ENCODE measurements around the gene NSDHL. TPM values are rescaled to one million over a fixed set of nuclear protein-coding genes. Genes with fewer than 3 reads are reported as not detected.
A peak's percentile ranks its signal among the peaks of the same experiment; 100 is the strongest.

Gene NSDHL
- total RNA-seq, 1 donor from 2014 or later, result 15.2 TPM

- no peak for DNase-seq (ENCODE audit: extremely low spot score in 2 of 2)
- intact Hi-C loops (cut with DNase I), result no loop called here
- TF ChIP-seq POLR2AphosphoS5 (IDR thresholded peaks at IDR 0.05; ENCODE audit: insufficient read depth in 1 of 2, low read depth in 1 of 2) (no peak), POLR2A (IDR thresholded peaks at IDR 0.05) (no peak)
- TF ChIP-seq, protein P1, sequence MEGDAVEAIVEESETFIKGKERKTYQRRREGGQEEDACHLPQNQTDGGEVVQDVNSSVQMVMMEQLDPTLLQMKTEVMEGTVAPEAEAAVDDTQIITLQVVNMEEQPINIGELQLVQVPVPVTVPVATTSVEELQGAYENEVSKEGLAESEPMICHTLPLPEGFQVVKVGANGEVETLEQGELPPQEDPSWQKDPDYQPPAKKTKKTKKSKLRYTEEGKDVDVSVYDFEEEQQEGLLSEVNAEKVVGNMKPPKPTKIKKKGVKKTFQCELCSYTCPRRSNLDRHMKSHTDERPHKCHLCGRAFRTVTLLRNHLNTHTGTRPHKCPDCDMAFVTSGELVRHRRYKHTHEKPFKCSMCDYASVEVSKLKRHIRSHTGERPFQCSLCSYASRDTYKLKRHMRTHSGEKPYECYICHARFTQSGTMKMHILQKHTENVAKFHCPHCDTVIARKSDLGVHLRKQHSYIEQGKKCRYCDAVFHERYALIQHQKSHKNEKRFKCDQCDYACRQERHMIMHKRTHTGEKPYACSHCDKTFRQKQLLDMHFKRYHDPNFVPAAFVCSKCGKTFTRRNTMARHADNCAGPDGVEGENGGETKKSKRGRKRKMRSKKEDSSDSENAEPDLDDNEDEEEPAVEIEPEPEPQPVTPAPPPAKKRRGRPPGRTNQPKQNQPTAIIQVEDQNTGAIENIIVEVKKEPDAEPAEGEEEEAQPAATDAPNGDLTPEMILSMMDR (IDR thresholded peaks at IDR 0.05), result no peak
Observed at GRCh38 chrX:152876931-152877840, 46.3 kb downstream of the NSDHL start.

DNA sequence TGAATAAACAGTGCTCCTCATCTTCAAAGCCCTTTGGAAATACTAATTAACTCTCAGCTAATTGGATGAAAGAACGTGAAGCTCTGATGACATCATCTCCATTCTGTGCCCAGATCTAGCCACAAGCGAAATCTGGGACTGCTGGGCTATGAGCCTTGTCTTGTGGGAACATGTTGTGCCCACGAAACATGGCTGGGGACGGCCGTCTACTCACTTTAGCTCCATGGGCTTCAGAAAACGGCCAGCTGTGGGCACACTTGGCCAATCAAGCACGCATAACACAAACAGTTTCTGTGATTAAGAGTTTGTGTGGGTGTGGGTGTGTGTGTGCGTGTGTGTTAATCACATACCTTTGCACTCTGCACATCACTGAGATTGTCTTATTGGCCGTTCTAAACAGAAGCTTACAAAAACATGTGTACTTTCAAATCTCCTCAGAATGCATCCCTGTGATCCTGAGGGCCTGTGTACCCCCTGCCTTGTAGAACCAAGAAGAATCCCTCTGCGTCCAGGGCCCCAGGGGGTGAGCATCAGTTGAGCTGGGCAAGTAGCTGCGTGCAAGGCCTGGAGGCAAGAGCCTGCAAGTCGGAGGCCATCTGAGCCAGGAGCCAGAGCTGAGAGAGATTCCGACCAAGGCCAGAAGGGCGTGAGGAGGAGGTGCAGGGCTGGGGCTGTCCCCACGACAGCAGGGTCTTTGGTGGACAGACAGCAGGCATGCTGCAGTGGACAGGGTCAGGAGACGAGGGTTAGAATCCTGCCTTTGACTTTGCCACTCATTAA, 48.3 kb downstream of the NSDHL start:
- Histone ChIP-seq H3K27me3 (no peaks in the 10 kb centered on the region), H3K36me3 (no peaks in the 10 kb centered on the region), H3K4me3 (no peak overlapping the region), H3K9me3 (no peaks in the 10 kb centered on the region), H3K4me1 (no peaks in the 10 kb centered on the region), H3K27ac (no peak overlapping the region)
- intact Hi-C loops (cut with DNase I), result no loop called here
- no peak for DNase-seq (ENCODE audit: extremely low spot score in 2 of 2)
- TF ChIP-seq, protein P1 (IDR thresholded peaks at IDR 0.05), result no peak
- no peak for TF ChIP-seq POLR2A (IDR thresholded peaks at IDR 0.05)
- no peak for TF ChIP-seq POLR2AphosphoS5 (IDR thresholded peaks at IDR 0.05; ENCODE audit: insufficient read depth in 1 of 2, low read depth in 1 of 2)

More at GRCh38 chrX:152876931-152877840, 46.3 kb downstream of the NSDHL start:
- no peaks in the 10 kb centered on the region for H3K9me3 ChIP-seq
- H3K27me3 ChIP-seq, result no peaks in the 10 kb centered on the region
- H3K4me3 ChIP-seq, result no peak overlapping the region
- H3K4me1 ChIP-seq, result no peaks in the 10 kb centered on the region
- peak overlapping the region; percentile 7 for H3K27ac ChIP-seq
- no peaks in the 10 kb centered on the region for H3K36me3 ChIP-seq

- Histone ChIP-seq H3K4me1 (no peaks in the 10 kb centered on the region), H3K27me3 (no peaks in the 10 kb centered on the region), H3K4me3 (no peak overlapping the region), H3K36me3 (no peaks in the 10 kb centered on the region), H3K27ac (no peak overlapping the region), H3K9me3 (no peaks in the 10 kb centered on the region)
- TF ChIP-seq, protein P1 (IDR thresholded peaks at IDR 0.05), result no peak
- TF ChIP-seq POLR2A (IDR thresholded peaks at IDR 0.05) (no peak), POLR2AphosphoS5 (IDR thresholded peaks at IDR 0.05; ENCODE audit: insufficient read depth in 1 of 2, low read depth in 1 of 2) (no peak)
- DNase-seq (ENCODE audit: extremely low spot score in 2 of 2), result no peak
- intact Hi-C loops (cut with DNase I), result no loop called here
Observed at GRCh38 chrX:152881289-152881688, 50.4 kb downstream of the NSDHL start.

- Histone ChIP-seq H3K4me1 (no peaks in the 10 kb centered on the region), H3K36me3 (no peaks in the 10 kb centered on the region), H3K9me3 (no peaks in the 10 kb centered on the region), H3K27ac (no peak overlapping the region), H3K27me3 (no peaks in the 10 kb centered on the region), H3K4me3 (no peak overlapping the region)
- intact Hi-C loops (cut with DNase I), result no loop called here
- DNase-seq (ENCODE audit: extremely low spot score in 2 of 2), result no peak
- TF ChIP-seq POLR2AphosphoS5 (IDR thresholded peaks at IDR 0.05; ENCODE audit: insufficient read depth in 1 of 2, low read depth in 1 of 2) (no peak), POLR2A (IDR thresholded peaks at IDR 0.05) (no peak)
- TF ChIP-seq, protein P1 (IDR thresholded peaks at IDR 0.05), result no peak
Observed at GRCh38 chrX:152884171-152884570, 53.3 kb downstream of the NSDHL start.

Data from vagina (tissue), 2 donors.